HG03575 (cell line): ENCODE measurements around the gene ANO10.
"Not testable (repeated sequence)": the region's sequence is repeated elsewhere in the genome, so short reads cannot be mapped to it uniquely, and the experiment has no call there.

Source experiments
- ATAC-seq: cut with Tn5 transposase; IDR thresholded peaks from one replicate; pipeline ENCODE4 v1.9.1; 2021; ENCODE audit not compliant: unreplicated experiment, insufficient number of reproducible peaks, low FRiP score; ENCODE audit errors: extremely low read depth

Gene ANO10

GRCh38 chr3:43369404-43370292, 252.2 kb downstream of the ANO10 start:
- no peak for ATAC-seq

GRCh38 chr3:43366885-43367284, 254.9 kb downstream of the ANO10 start:
- ATAC-seq, result no peak

GRCh38 chr3:43366481-43366880, 255.3 kb downstream of the ANO10 start:
- ATAC-seq, result no peak

- no peak for ATAC-seq
Observed at GRCh38 chr3:43365601-43366305, 256.1 kb downstream of the ANO10 start.

GRCh38 chr3:43364926-43365325, 256.9 kb downstream of the ANO10 start:
- no peak for ATAC-seq

GRCh38 chr3:43364494-43364893, 257.3 kb downstream of the ANO10 start:
- no peak for ATAC-seq

- no peak for ATAC-seq
Observed at GRCh38 chr3:43363621-43364266, 258.1 kb downstream of the ANO10 start.

- ATAC-seq, result no peak
Observed at GRCh38 chr3:43362961-43363360, 258.9 kb downstream of the ANO10 start.

GRCh38 chr3:43362183-43362582, 259.6 kb downstream of the ANO10 start:
- no peak for ATAC-seq

GRCh38 chr3:43361077-43361476, 260.7 kb downstream of the ANO10 start:
- ATAC-seq, result no peak

- ATAC-seq, result not testable (repeated sequence)
Observed at GRCh38 chr3:43356033-43356432, 265.8 kb downstream of the ANO10 start.

GRCh38 chr3:43353923-43354670, 267.7 kb downstream of the ANO10 start:
- no peak for ATAC-seq

GRCh38 chr3:43353393-43353792, 268.4 kb downstream of the ANO10 start:
- no peak for ATAC-seq

- ATAC-seq, result no peak
Observed at GRCh38 chr3:43349716-43350115, 272.1 kb downstream of the ANO10 start.

- ATAC-seq, result no peak
Observed at GRCh38 chr3:43348852-43349574, 272.8 kb downstream of the ANO10 start.

- ATAC-seq, result no peak
Observed at GRCh38 chr3:43348350-43348749, 273.5 kb downstream of the ANO10 start.

- no peak for ATAC-seq
Observed at GRCh38 chr3:43347774-43348173, 274.0 kb downstream of the ANO10 start.

- ATAC-seq, result no peak
Observed at GRCh38 chr3:43346978-43347749, 274.6 kb downstream of the ANO10 start.
